SU-DHL-6 (cell line): ENCODE measurements around the gene DYNLRB1.

Source experiments
- EZH2phosphoT487 ChIP-seq: fragments of 200-600 bp; sonication (generic), shearing (Covaris generic); conservative IDR thresholded peaks from 2 replicates; pipeline ENCODE4 v1.6.1; 2018; ENCODE audit warnings: mild to moderate bottlenecking, antibody characterized with exemption, low read length, moderate library complexity, mixed read lengths
- TF ChIP-seq, protein P1 (sequence below): fragments of 200-600 bp; sonication (generic); IDR thresholded peaks from one replicate; pipeline ENCODE4 v1.5.1; 2017; ENCODE audit warnings: antibody characterized with exemption, mild to moderate bottlenecking, low read length, moderate library complexity; ENCODE audit not compliant: insufficient read depth, poor library complexity, severe bottlenecking

DNA sequence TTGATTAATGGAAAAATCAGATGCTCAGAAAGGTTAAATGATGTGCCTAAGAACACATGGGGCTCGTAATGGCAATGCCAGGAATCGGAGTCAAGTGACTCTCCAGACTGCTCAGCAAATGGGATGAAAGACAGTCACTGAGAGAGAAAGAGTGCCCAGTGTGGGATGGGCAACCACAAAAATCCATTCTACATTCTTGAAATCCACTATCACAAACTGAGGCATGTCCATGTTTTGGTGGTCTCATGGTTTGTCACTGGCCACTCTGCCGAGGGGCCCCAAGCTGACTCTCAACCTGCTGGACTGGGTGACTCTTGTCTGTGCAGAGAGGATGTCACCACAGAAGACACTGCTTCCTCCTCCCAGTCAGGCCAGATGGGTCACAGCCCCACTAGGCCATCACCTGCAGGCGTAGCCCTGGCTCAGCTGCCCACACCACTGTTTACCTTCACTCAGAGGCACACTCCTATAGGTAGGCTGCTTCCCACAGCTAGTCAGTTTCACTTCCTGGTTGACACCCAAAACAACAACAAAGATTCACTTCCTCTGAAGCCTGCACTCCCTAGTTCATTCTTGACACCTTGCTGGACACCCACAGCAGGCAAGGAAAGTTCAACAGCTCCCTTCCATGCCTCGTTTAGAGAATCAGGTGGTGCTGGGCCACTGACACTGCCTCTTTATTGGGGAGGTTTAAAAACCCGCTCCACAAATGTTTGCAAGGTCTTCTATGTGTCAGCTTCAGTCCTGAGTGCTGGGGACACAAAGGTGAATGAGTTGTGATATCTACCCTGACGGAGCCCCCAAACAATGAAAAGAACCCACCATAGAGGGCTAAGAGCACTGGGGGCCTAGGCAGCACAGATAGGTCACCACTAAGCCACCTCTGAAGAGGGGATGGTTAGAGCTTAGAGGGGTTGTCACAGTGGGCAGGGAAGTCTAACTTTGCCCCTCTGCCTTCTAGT is 64.0 kb downstream of the DYNLRB1 start:
- TF ChIP-seq, protein P1, sequence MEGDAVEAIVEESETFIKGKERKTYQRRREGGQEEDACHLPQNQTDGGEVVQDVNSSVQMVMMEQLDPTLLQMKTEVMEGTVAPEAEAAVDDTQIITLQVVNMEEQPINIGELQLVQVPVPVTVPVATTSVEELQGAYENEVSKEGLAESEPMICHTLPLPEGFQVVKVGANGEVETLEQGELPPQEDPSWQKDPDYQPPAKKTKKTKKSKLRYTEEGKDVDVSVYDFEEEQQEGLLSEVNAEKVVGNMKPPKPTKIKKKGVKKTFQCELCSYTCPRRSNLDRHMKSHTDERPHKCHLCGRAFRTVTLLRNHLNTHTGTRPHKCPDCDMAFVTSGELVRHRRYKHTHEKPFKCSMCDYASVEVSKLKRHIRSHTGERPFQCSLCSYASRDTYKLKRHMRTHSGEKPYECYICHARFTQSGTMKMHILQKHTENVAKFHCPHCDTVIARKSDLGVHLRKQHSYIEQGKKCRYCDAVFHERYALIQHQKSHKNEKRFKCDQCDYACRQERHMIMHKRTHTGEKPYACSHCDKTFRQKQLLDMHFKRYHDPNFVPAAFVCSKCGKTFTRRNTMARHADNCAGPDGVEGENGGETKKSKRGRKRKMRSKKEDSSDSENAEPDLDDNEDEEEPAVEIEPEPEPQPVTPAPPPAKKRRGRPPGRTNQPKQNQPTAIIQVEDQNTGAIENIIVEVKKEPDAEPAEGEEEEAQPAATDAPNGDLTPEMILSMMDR: no peak
- no peak for TF ChIP-seq EZH2phosphoT487
